Esophagus squamous epithelium (tissue), 4 donors: ENCODE results near the gene MEMO1.

Experiments
- POLR2A ChIP-seq, 4 donors: fragments of 450-650 bp; IDR thresholded peaks; one replicate each; pipeline ENCODE4 v1.6.1; 2017; ENCODE audit warnings: antibody characterized with exemption in 4 of 4, mild to moderate bottlenecking in 4 of 4, moderate library complexity in 3 of 4
- TF ChIP-seq, protein P1 (sequence below), 6 experiments: fragments of 450-650 bp in 4 of 6; fragments of 200-600 bp in 2 of 6; sonication (generic) in 2 of 6; IDR thresholded peaks; one replicate each; pipeline ENCODE4 v1.5.1; 2016 to 2019; ENCODE audit warnings: antibody characterized with exemption in 6 of 6, mild to moderate bottlenecking in 4 of 6, moderate library complexity in 4 of 6

GRCh38 chr2:31896293-31896692, 114.5 kb downstream of the MEMO1 start:
- no peak for TF ChIP-seq POLR2A (IDR thresholded peaks at IDR 0.05)
- TF ChIP-seq, protein P1, sequence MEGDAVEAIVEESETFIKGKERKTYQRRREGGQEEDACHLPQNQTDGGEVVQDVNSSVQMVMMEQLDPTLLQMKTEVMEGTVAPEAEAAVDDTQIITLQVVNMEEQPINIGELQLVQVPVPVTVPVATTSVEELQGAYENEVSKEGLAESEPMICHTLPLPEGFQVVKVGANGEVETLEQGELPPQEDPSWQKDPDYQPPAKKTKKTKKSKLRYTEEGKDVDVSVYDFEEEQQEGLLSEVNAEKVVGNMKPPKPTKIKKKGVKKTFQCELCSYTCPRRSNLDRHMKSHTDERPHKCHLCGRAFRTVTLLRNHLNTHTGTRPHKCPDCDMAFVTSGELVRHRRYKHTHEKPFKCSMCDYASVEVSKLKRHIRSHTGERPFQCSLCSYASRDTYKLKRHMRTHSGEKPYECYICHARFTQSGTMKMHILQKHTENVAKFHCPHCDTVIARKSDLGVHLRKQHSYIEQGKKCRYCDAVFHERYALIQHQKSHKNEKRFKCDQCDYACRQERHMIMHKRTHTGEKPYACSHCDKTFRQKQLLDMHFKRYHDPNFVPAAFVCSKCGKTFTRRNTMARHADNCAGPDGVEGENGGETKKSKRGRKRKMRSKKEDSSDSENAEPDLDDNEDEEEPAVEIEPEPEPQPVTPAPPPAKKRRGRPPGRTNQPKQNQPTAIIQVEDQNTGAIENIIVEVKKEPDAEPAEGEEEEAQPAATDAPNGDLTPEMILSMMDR (IDR thresholded peaks at IDR 0.05): no peak
